B cell (primary cell): ENCODE data around the gene DOCK7. TPM values are rescaled to one million over a fixed set of nuclear protein-coding genes. Genes with fewer than 3 reads are reported as not detected.

Experiments
- ATAC-seq: fragments of 200-7000 bp; cut with Tn5 transposase; one replicate; pipeline ENCODE4 v1.10.0; 2021; ENCODE audit warnings: low read depth, mild to moderate bottlenecking, moderate number of reproducible peaks, moderate library complexity
- CTCF ChIA-PET: fragments of 350-600 bp; sonication (Branson Sonifier 250); formaldehyde crosslinking; loops from one replicate; lab custom pipeline; 2021; ENCODE audit warnings: antibody characterized with exemption, inconsistent platforms; lab: Charles Lee
- POLR2A ChIA-PET: fragments of 350-600 bp; sonication (Branson Sonifier 250); formaldehyde crosslinking; loops from one replicate; lab custom pipeline; 2021; ENCODE audit warnings: antibody characterized with exemption; lab: Charles Lee
- DNase-seq: peaks from one replicate; pipeline ENCODE4 v3.0.0; 2013
- H2AFZ ChIP-seq: 2 replicates; pipeline ENCODE4 v1.6.1; 2012; ENCODE audit warnings: mild to moderate bottlenecking, low read depth, low read length; ENCODE audit not compliant: insufficient read depth, poor library complexity, severe bottlenecking
- H3K27ac ChIP-seq, 2 donors: 1 replicate in 1 of 2; 2 replicates in 1 of 2; pipeline ENCODE4 v1.5.1; 2012 to 2013; ENCODE audit warnings: low read length in 2 of 2, mild to moderate bottlenecking in 2 of 2, moderate library complexity in 1 of 2
- H3K27me3 ChIP-seq, 4 experiments: fragments of 200-600 bp in 1 of 4; sonication (generic) in 1 of 4; replicated peaks in 1 of 4; 1 replicate in 2 of 4; 2 replicates in 2 of 4; pipeline versions ENCODE4 v1.6.1 to v1.7.0; 2013 to 2016; ENCODE audit warnings: low read length in 3 of 4, mild to moderate bottlenecking in 2 of 4, mixed read lengths in 1 of 4, moderate library complexity in 1 of 4; ENCODE audit not compliant: insufficient read depth in 4 of 4, control insufficient read depth in 3 of 4; ENCODE audit errors: control extremely low read depth in 1 of 4
- H3K36me3 ChIP-seq, 2 experiments: replicated peaks in 1 of 2; 1 replicate in 1 of 2; 2 replicates in 1 of 2; pipeline versions ENCODE4 v1.6.1 to v1.7.1; 2013; ENCODE audit warnings: low read length in 1 of 2; ENCODE audit not compliant: insufficient read depth in 2 of 2, control insufficient read depth in 1 of 2; ENCODE audit errors: control extremely low read depth in 1 of 2, extremely low read depth in 1 of 2
- H3K4me1 ChIP-seq, 2 donors: fragments of 200-600 bp in 1 of 2; sonication (generic) in 1 of 2; 1 replicate in 1 of 2; 2 replicates in 1 of 2; pipeline versions ENCODE4 v1.5.1 to v1.6.1; 2013 to 2017; ENCODE audit warnings: low read length in 2 of 2; ENCODE audit not compliant: control insufficient read depth in 2 of 2, insufficient read depth in 2 of 2
- H3K4me2 ChIP-seq: replicated peaks from 2 replicates; pipeline ENCODE3; 2012; ENCODE audit warnings: mild to moderate bottlenecking, low read depth, low read length; ENCODE audit not compliant: poor library complexity, severe bottlenecking
- H3K4me3 ChIP-seq, 5 experiments: fragments of 200-600 bp in 1 of 5; sonication (generic) in 1 of 5; 1 replicate in 3 of 5; 2 replicates in 2 of 5; pipeline versions ENCODE4 v1.5.1 to v1.7.0; 2011 to 2016; ENCODE audit warnings: low read length in 4 of 5, mild to moderate bottlenecking in 4 of 5, low read depth in 2 of 5, control low read depth in 1 of 5, moderate library complexity in 1 of 5; ENCODE audit not compliant: insufficient read depth in 1 of 5; ENCODE audit errors: control extremely low read depth in 1 of 5, extremely low read depth in 1 of 5
- H3K79me2 ChIP-seq: fragments of 200-600 bp; sonication (generic); one replicate; pipeline ENCODE4 v1.6.0; 2016; ENCODE audit warnings: low read length; ENCODE audit not compliant: control insufficient read depth, insufficient read depth
- H3K9ac ChIP-seq: fragments of 200-600 bp; sonication (generic); 2 replicates; pipeline ENCODE4 v1.6.1; 2017; ENCODE audit warnings: mild to moderate bottlenecking, low read length, moderate library complexity
- H3K9me3 ChIP-seq, 3 donors: one replicate each; pipeline versions ENCODE4 v1.6.1 to v1.7.1; 2013; ENCODE audit warnings: low read length in 2 of 3; ENCODE audit not compliant: control insufficient read depth in 2 of 3, insufficient read depth in 1 of 3; ENCODE audit errors: control extremely low read depth in 1 of 3
- H4K20me1 ChIP-seq: 2 replicates; pipeline ENCODE4 v1.6.0; 2012; ENCODE audit warnings: mild to moderate bottlenecking, low read length; ENCODE audit not compliant: insufficient read depth, control insufficient read depth, poor library complexity, severe bottlenecking
- H3K27ac Mint-ChIP-seq: one replicate; pipeline ENCODE4 v1.8.0; 2021; ENCODE audit warnings: mixed read lengths
- H3K27me3 Mint-ChIP-seq: one replicate; pipeline ENCODE4 v1.8.0; 2021; ENCODE audit warnings: mixed read lengths
- H3K4me1 Mint-ChIP-seq: one replicate; pipeline ENCODE4 v1.8.0; 2021; ENCODE audit warnings: mixed read lengths
- H3K4me3 Mint-ChIP-seq: one replicate; pipeline ENCODE4 v1.8.0; 2021; ENCODE audit warnings: mixed read lengths
- H3K9me3 Mint-ChIP-seq: one replicate; pipeline ENCODE4 v1.8.0; 2022; ENCODE audit warnings: mixed read lengths; ENCODE audit not compliant: insufficient read depth
- EZH2 ChIP-seq: IDR thresholded peaks from 2 replicates; pipeline ENCODE4 v1.6.1; 2012; ENCODE audit warnings: borderline replicate concordance, low read depth, mild to moderate bottlenecking, moderate library complexity, low read length; ENCODE audit not compliant: insufficient read depth, poor library complexity, severe bottlenecking
- WGBS: methylation state at CpG from one replicate; pipeline ENCODE4 v1.1.5; 2013; ENCODE audit warnings: missing lambda C conversion rate; ENCODE audit not compliant: insufficient coverage; 5-methylcytosine and 5-hydroxymethylcytosine counted together
- intact Hi-C: fragments of 100-400 bp; cut with micrococcal nuclease; formaldehyde crosslinking; loops from one replicate; pipeline ENCODE4 v1.10.0; 2022
- polyA plus RNA-seq: library from polyadenylated mRNA; depleted of rRNA; stranded (reverse); fragments of >200 nt; gene quantifications from 2 replicates; pipeline ENCODE4 v1.2.3, GENCODE V29; 2012
- small RNA-seq: library from RNA; depleted of rRNA; stranded (forward); fragments of <200 nt; gene quantifications from one replicate; pipeline ENCODE3, GENCODE V24; 2012; ENCODE audit warnings: low replicate concordance, low read depth; ENCODE audit not compliant: insufficient read length
- total RNA-seq, 2 donors: library from RNA; stranded (reverse); fragments of 120-200 nt in 1 of 2; gene quantifications; 1 replicate in 1 of 2; 2 replicates in 1 of 2; pipeline versions ENCODE4 v1.2.3 to v1.2.4, GENCODE V29; 2013 to 2022
- TF ChIP-seq, protein P1 (sequence below): fragments of 200-600 bp; IDR thresholded peaks from one replicate; pipeline ENCODE4 v1.8.0; 2022; ENCODE audit warnings: antibody characterized with exemption, mild to moderate bottlenecking

DOCK7 gene
- total and polyA plus RNA-seq, 2 donors (not counting 1 experiment from before 2014, with no cell fraction given): 3.6 to 20.5 TPM

DNA sequence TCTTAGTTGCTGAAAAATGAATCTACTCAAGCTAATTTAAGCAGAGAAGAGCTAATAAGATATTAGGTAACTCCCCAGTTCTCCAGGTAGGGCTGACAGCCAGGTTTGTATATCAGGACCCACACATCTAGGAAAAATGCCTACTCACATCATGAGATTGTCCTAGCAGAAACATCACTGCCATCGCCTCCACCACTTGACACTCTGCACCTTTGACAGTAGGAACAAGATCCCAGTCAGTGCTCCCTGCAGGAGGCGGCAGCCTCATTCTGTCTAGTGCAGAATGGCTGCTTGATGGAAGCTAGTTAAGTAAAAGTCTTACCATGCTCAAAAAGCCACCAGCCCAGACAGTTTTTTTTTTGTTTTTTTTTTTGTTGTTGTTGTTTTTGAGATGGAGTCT, 282.9 kb downstream of the DOCK7 start:
- TF ChIP-seq, protein P1, sequence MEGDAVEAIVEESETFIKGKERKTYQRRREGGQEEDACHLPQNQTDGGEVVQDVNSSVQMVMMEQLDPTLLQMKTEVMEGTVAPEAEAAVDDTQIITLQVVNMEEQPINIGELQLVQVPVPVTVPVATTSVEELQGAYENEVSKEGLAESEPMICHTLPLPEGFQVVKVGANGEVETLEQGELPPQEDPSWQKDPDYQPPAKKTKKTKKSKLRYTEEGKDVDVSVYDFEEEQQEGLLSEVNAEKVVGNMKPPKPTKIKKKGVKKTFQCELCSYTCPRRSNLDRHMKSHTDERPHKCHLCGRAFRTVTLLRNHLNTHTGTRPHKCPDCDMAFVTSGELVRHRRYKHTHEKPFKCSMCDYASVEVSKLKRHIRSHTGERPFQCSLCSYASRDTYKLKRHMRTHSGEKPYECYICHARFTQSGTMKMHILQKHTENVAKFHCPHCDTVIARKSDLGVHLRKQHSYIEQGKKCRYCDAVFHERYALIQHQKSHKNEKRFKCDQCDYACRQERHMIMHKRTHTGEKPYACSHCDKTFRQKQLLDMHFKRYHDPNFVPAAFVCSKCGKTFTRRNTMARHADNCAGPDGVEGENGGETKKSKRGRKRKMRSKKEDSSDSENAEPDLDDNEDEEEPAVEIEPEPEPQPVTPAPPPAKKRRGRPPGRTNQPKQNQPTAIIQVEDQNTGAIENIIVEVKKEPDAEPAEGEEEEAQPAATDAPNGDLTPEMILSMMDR: no peak
- TF ChIP-seq EZH2: no peak
- intact Hi-C loops: no loop called here
- H3K9me3 Mint-ChIP-seq: no peaks in the 10 kb centered on the region

More for the DNA sequence above, 282.9 kb downstream of the DOCK7 start:
- no peak overlapping the region for H3K27ac Mint-ChIP-seq
- ChIA-PET POLR2A (no interaction called here), CTCF (interaction anchor here (1.1 to 2.0 kb wide), 5 partner anchors 14 to 341 kb away, joined by 3 to 10 read pairs (median 3); no protein-coding TSS in a partner anchor)
- H3K27ac ChIP-seq: no peak overlapping the region
- no peaks in the 10 kb centered on the region for H3K27me3 Mint-ChIP-seq
- no peak overlapping the region for H2AFZ ChIP-seq
- no peak overlapping the region for H3K4me3 Mint-ChIP-seq
- no peak for ATAC-seq
- no peaks in the 10 kb centered on the region for H3K27me3 ChIP-seq
- no peaks in the 10 kb centered on the region for H3K36me3 ChIP-seq
- WGBS: 80% methylated on average over 1 of the region's 2 CpGs
- no peak overlapping the region for H3K9ac ChIP-seq
- H3K4me1 Mint-ChIP-seq: no peaks in the 10 kb centered on the region
- H4K20me1 ChIP-seq: no peaks in the 10 kb centered on the region
- no peaks in the 10 kb centered on the region for H3K79me2 ChIP-seq
- no peaks in the 10 kb centered on the region for H3K9me3 ChIP-seq
- H3K4me1 ChIP-seq: no peaks in the 10 kb centered on the region
- no peak for DNase-seq
- no peak overlapping the region for H3K4me2 ChIP-seq
- H3K4me3 ChIP-seq: no peak overlapping the region

Small RNA genes lying within 50 kb of the gene (small RNA-seq; reads per million reads assigned to genes)
- not detected for gene AL451044.1

Other genes with a start within 250 kb of the DOCK7 start
- gene ANGPTL3, start 90.9 kb downstream of the DOCK7 start, total RNA-seq: not detected in 2 replicates
- gene ANGPTL3, start 90.9 kb downstream of the DOCK7 start, polyA plus RNA-seq: not detected in 2 replicates
- gene ATG4C, start 95.7 kb upstream of the DOCK7 start, total RNA-seq: 23.5 and 30.8 TPM in 2 replicates
- 7.1 and 11.6 TPM in 2 replicates for gene ATG4C, start 95.7 kb upstream of the DOCK7 start, polyA plus RNA-seq